Mucosa of descending colon (tissue), 3 donors: ENCODE measurements around the gene PAM. TPM values are rescaled to one million over a fixed set of nuclear protein-coding genes. Genes with fewer than 3 reads are reported as not detected.

Source experiments
- ATAC-seq: fragments of 200-7000 bp; cut with Tn5 transposase; one replicate; pipeline ENCODE4 v1.9.1; 2020; ENCODE audit warnings: mild to moderate bottlenecking, moderate library complexity
- DNase-seq, 3 donors: peaks; one replicate each; pipeline ENCODE4 v3.0.0-alpha.2; 2020
- H3K36me3 ChIP-seq: fragments of 200-600 bp; one replicate; pipeline ENCODE4 v1.8.0; 2021; ENCODE audit warnings: low read depth, mild to moderate bottlenecking
- H3K4me1 ChIP-seq: fragments of 200-600 bp; one replicate; pipeline ENCODE4 v1.8.0; 2021; ENCODE audit warnings: low read depth, mild to moderate bottlenecking
- H3K4me3 ChIP-seq: fragments of 200-600 bp; one replicate; pipeline ENCODE4 v1.8.0; 2021; ENCODE audit warnings: mild to moderate bottlenecking
- H3K9me3 ChIP-seq: fragments of 200-600 bp; one replicate; pipeline ENCODE4 v1.8.0; 2021; ENCODE audit warnings: mild to moderate bottlenecking
- CTCF ChIP-seq: fragments of 200-600 bp; IDR thresholded peaks from one replicate; pipeline ENCODE4 v1.8.0; 2022; ENCODE audit warnings: antibody characterized with exemption, mild to moderate bottlenecking
- intact Hi-C, 2 donors: fragments of 100-400 bp; cut with DNase I in 1 of 2; cut with micrococcal nuclease in 1 of 2; formaldehyde crosslinking; loops; one replicate each; pipeline versions ENCODE4 v1.11.0 to v1.11.1; 2022; cut with DNase I, micrococcal nuclease
- total RNA-seq, 3 donors: library from RNA; stranded (reverse); fragmentation: NEBNext Ultra II Directional in 2 of 3; extraction: Animal tissue kit (Norgen Biotek cat#: 25700) in 2 of 3; gene quantifications; one replicate each; pipeline versions ENCODE4 v1.2.1 to v1.2.4, GENCODE V29; 2021 to 2023
- donor health status: DM: no; HTN: no; CAD: no; lungs with moderate emphysema.
- donor health status: DM: no; HTN: no; CAD: no.
- donor health status: DM: no; HTN: yes; CAD: no.

Gene PAM
- total RNA-seq, 3 donors from 2014 or later, result 59.7 to 164 (median 64.4) TPM

- no peak for TF ChIP-seq CTCF
- DNase-seq, result no peak
- Histone ChIP-seq H3K4me1 (no peaks in the 10 kb centered on the region), H3K36me3 (no peaks in the 10 kb centered on the region), H3K4me3 (no peak overlapping the region), H3K9me3 (no peaks in the 10 kb centered on the region)
- intact Hi-C loops, result no loop called here
- no peak for ATAC-seq
Measured at GRCh38 chr5:102798104-102798785, 43.1 kb downstream of the PAM start.

- ATAC-seq, result no peak
- DNase-seq, result no peak
- no peak for TF ChIP-seq CTCF
- no peaks in the 10 kb centered on the region for H3K9me3 ChIP-seq
- no peaks in the 10 kb centered on the region for H3K4me1 ChIP-seq
- intact Hi-C loops, result no loop called here
- H3K4me3 ChIP-seq, result no peak overlapping the region
- no peaks in the 10 kb centered on the region for H3K36me3 ChIP-seq
Measured at GRCh38 chr5:102799017-102799416, 43.9 kb downstream of the PAM start.

- no peak for ATAC-seq
- no peak for TF ChIP-seq CTCF
- intact Hi-C loops, result no loop called here
Measured at GRCh38 chr5:102800427-102800826, 45.3 kb downstream of the PAM start.

GRCh38 chr5:102801371-102801770 lies 46.3 kb downstream of the PAM start:
- Histone ChIP-seq H3K9me3 (no peaks in the 10 kb centered on the region), H3K36me3 (no peaks in the 10 kb centered on the region), H3K4me1 (no peaks in the 10 kb centered on the region), H3K4me3 (no peak overlapping the region)
- DNase-seq (no peak), ATAC-seq (no peak)
- intact Hi-C loops, result no loop called here
- TF ChIP-seq CTCF, result no peak

More at GRCh38 chr5:102800427-102800826, 45.3 kb downstream of the PAM start:
- Histone ChIP-seq H3K4me1 (no peaks in the 10 kb centered on the region), H3K36me3 (no peaks in the 10 kb centered on the region), H3K4me3 (no peak overlapping the region), H3K9me3 (no peaks in the 10 kb centered on the region)
- no peak for DNase-seq

- DNase-seq, result no peak
- H3K4me3 ChIP-seq, result no peak overlapping the region
- H3K9me3 ChIP-seq, result no peaks in the 10 kb centered on the region
- H3K36me3 ChIP-seq, result no peaks in the 10 kb centered on the region
- intact Hi-C loops, result no loop called here
- no peaks in the 10 kb centered on the region for H3K4me1 ChIP-seq
- TF ChIP-seq CTCF, result no peak
- ATAC-seq, result no peak
Measured at GRCh38 chr5:102802708-102803458, 47.8 kb downstream of the PAM start.
